Measurements from ENCODE around the gene B3GALT5.

GRCh38 chr21:39613041-39613934, 548 bp downstream of the B3GALT5 start:
- TF ChIP-seq CTCF (IDR thresholded peaks at IDR 0.05), result no peak
- peak in 1 of 2 donors; percentile 2 for TF ChIP-seq POLR2A (IDR thresholded peaks at IDR 0.05)
